HS-27A (cell line): ENCODE results near the gene OSTF1.
A peak's percentile ranks its signal among the peaks of the same experiment; 100 is the strongest.

Experiments used
- DNase-seq: peaks from one replicate; pipeline ENCODE4 v3.0.0-alpha.2; 2012; ENCODE audit warnings: low read depth, missing footprints

Gene OSTF1

DNA sequence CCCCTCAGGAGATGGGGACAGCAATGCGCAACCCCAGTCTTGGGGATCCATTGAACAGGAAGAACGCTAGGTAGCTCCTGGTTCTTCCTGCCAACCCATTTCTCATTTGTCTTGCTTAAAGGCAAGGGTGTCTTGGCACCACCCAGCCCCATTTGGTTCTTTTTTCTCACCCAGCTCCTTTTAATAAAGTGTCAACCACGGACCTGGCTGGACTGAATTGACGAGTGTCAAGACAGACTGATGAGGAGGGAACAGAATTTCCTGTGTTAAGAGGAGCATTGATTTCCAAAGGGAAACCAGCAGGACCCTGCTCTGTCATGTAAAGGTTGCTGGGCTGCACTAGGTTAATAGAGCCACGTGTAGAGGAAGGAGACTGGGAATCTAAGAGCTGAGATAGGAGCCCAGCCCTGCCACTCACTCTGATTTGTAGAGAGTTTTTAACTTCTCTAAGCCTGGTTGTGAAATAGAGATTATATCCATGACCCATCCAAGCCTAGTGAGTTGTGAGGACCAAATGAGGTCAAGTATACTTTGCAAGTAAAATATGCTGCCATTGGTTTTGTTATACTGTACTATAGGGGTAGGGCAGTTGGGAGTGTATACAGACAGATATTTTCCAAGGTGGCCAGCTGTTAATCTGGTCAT is 33.7 kb downstream of the OSTF1 start:
- no peak for DNase-seq

DNA sequence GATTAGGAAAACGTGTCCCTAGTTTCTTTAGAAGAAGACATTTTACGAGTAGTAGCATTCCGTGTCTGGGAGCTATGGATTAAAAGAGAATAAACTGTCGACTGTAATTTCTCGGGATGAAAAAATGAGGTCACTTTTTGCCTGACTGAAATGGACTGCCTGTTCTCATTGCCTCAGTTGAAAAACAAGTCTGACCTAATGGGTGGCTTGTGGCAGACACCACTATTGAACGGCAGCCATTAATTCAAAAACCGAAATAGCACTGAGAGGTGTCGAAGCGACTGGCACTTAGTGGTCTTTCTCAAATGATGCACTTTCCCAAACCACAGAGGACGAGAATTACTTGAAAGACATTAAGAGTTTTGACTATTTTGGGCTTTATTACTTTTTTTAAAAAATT is 35.4 kb downstream of the OSTF1 start:
- no peak for DNase-seq

DNA sequence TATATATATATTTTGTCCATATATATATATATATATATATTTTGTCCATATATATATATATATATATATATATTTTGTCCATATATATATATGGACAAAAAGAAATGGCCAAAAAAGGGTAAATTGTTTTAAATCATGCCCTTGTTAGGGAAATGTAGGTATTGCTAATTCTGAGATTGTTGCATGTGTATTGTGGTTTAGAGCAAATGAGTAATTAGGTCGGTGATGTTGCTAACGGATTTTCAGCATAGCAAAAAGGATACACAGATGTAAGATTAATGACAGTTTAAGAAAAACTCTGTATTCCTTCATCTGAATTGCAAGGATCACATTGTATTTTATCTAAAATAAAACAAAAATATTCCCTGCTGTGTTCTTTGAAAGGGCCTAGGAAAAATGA is 40.2 kb downstream of the OSTF1 start:
- DNase-seq, result no peak

- DNase-seq, result no peak
Measured at GRCh38 chr9:75130172-75130571, 41.9 kb downstream of the OSTF1 start.

GRCh38 chr9:75130621-75131230 is 42.4 kb downstream of the OSTF1 start:
- DNase-seq, result no peak

GRCh38 chr9:75131700-75132099 is 43.4 kb downstream of the OSTF1 start:
- DNase-seq, result no peak

DNA sequence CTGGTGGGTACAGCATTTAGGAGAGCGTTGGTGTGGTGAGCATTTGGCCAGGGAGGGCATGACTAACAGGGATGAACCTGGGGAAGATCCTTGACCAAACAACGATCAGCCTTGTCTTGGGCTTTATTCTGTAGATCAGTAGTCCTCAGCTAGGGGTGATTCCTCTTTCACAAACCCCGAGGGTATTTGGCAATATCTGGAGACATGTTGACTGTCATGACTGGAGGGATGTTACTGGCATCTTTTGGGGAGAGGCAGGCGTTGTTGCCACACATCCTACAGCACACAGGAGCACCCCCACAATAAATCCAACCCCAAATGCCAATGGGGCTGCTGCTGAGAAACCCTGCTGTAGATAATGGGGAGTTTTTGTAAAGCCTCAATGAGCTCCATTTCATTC is 43.9 kb downstream of the OSTF1 start:
- DNase-seq, result no peak

GRCh38 chr9:75133396-75133795 is 45.1 kb downstream of the OSTF1 start:
- no peak for DNase-seq

GRCh38 chr9:75134495-75134894 is 46.2 kb downstream of the OSTF1 start:
- DNase-seq, result no peak

GRCh38 chr9:75138260-75139040 is 50.1 kb downstream of the OSTF1 start:
- no peak for DNase-seq

GRCh38 chr9:75139201-75139600 is 50.9 kb downstream of the OSTF1 start:
- no peak for DNase-seq

DNA sequence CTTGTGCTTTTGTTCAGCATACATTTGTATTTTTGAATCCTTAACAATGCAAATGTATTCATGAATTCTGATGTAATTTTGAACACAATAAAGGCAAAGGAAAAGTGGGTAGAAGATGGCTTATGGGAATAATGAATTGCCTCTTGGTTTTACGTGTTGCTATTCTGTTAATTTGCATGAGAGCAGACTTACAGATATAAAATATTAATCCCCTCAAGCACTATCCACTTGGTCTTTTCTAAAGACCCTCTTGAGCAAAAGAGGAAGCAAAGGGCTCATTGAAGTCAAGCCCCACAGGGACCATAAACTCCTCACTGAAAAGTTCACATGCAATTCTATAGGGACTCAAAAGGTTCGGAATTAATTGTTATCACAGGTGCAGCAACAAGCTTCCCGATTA is 51.9 kb downstream of the OSTF1 start:
- DNase-seq, result no peak

GRCh38 chr9:75142202-75142601 is 53.9 kb downstream of the OSTF1 start:
- no peak for DNase-seq

DNA sequence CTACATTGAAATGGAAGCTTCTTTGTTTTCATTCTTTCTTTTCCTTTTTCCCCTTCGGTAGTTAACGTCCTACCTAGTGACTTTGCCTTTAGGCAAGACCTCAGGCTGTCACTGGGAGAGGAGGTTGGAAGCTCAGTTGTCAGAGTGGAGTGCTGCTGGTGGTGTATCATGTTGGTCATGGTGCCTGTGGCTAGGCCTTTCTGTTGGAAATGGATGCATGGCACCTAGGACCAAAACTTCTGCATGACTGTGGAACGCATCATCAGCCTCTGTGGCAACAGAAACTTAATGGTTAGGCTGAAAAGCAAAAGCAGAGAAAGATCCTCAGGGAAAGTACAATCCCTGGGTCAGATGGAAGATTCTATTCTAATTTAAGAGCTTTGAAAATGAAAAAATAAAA is 57.9 kb downstream of the OSTF1 start:
- DNase-seq, result no peak

DNA sequence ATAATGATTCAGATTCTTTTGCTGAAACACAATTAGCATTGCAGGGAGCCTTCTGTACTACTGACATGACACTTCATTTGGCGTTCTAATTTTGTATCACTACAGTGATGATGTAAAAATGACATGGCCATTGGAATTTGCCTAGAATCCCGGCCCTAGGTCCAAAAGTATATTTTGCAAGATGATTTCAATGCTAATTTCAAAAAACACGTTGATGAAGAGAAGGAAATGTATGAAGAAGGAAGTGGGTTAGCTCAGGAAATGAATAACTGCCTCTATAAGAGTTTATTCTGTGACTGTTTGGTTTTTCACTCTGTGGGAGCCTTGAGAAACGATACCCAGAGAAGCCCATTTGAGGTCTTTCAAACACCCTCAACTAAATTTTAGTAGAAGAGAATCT is 59.3 kb downstream of the OSTF1 start:
- no peak for DNase-seq

- peak; percentile 7 for DNase-seq
Measured at GRCh38 chr9:75148561-75148960, 60.2 kb downstream of the OSTF1 start.

DNA sequence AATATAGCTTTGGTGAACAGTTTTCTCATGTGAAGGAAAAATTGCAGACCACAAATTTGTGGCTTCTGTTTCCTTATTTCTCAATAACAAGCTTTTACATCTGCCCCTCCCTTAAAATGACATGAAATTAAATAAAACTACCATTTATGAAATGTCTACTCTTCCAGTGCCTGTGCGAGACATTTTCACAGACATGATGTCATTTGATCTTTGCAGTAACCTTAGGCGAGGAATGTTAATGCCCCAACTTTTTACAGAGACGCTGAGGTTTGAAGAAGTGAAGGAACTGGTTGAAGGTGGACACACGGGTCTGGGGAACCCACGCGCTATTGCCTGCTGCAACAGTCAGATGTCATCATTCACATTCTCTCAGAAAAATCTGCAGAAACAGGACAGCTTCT is 61.5 kb downstream of the OSTF1 start:
- no peak for DNase-seq

- no peak for DNase-seq
Measured at GRCh38 chr9:75150512-75150911, 62.2 kb downstream of the OSTF1 start.

DNA sequence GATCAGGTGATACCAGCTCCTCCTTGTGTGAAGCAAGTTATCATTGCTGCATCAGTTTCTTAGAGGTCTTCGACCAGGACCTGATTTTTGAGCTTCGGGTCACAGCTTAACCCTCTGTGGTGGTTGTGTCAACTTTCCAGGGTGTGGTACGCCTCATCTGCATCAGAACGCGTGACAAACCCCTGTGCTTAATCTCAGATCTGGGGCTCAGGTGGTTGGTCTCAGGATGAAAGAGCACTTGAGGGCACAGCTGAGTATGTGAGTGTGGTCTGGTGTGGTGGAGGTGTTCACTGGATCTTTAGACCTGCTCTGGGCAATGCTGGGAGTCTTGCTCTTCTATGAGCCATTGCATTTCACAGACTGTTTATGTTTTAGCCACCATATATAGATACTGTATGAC is 64.1 kb downstream of the OSTF1 start:
- DNase-seq, result no peak

DNA sequence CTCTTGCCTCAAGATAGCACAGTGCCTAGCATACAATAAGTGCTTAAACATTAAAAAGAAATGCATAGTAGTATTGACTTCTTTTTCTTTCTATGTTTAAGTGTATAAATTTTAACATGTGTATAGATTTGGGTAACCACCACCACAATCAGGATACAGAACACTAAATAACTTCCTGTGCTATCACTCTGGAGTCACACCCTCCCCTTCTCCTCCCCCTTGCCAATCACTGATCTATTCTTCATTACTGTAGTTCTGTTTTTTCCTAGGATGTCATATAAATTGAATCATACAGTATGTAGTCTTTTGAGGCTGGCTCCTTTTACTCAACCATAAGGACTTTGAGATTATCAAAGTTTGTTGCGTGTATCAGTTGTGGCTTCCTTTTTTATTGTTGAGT is 68.5 kb downstream of the OSTF1 start:
- DNase-seq, result no peak

GRCh38 chr9:75161116-75161857 is 73.0 kb downstream of the OSTF1 start:
- DNase-seq, result no peak

- DNase-seq, result no peak
Measured at GRCh38 chr9:75163764-75164163, 75.5 kb downstream of the OSTF1 start.

DNA sequence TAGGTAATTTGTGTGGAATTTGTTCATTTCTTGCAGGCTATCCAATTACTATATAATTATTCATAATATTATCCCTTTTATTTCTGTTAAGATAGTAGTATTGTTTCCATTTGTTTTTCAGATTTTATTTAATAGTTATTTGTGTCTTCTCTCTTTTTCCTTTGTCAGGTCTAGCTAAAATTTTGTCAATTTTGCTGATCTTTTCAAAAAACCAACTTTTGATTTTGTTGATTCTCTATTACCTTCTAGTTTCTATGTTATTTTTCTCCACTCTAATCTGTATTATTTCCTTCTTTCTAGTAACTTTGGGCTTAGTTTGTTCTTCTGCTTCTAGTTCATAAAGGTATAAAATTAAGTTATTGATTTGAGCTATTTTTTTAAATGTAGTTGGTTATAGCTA is 76.3 kb downstream of the OSTF1 start:
- DNase-seq, result no peak
